Measurements from ENCODE around the gene RPS6KA4.

RPS6KA4 gene

GRCh38 chr11:64419818-64420485 is 61.0 kb downstream of the RPS6KA4 start:
- no peak for DNase-seq (ENCODE audit: low spot score)

Measured in hematopoietic multipotent progenitor cell treated with erythropoietin and hydrocortisone succinate and interleukin-3 and kit ligand, for 17 days (in vitro differentiated cells).